Skeletal muscle satellite cell (primary cell): Measurements from ENCODE around the gene ARSK.
"Not testable (repeated sequence)": the region's sequence is repeated elsewhere in the genome, so short reads cannot be mapped to it uniquely, and the experiment has no call there.

ENCODE experiments used
- H3K27me3 ChIP-seq: 2 replicates; pipeline ENCODE4 v1.7.0; 2013; ENCODE audit warnings: low read length; ENCODE audit not compliant: control insufficient read depth, insufficient read depth
- H3K36me3 ChIP-seq: 2 replicates; pipeline ENCODE4 v1.7.0; 2013; ENCODE audit warnings: mild to moderate bottlenecking, control low read depth, low read length; ENCODE audit not compliant: insufficient read depth
- H3K4me1 ChIP-seq: 2 replicates; pipeline ENCODE4 v1.7.0; 2013; ENCODE audit warnings: low read length; ENCODE audit not compliant: control insufficient read depth, insufficient read depth
- H3K4me2 ChIP-seq: 2 replicates; pipeline ENCODE4 v1.7.0; 2013; ENCODE audit warnings: mild to moderate bottlenecking, low read length
- H3K4me3 ChIP-seq: 2 replicates; pipeline ENCODE4 v1.7.0; 2013; ENCODE audit warnings: low read length
- H3K9ac ChIP-seq: 2 replicates; pipeline ENCODE4 v1.7.0; 2013; ENCODE audit warnings: mild to moderate bottlenecking, low read depth, low read length, moderate library complexity
- H3K9me3 ChIP-seq: replicated peaks from 2 replicates; pipeline ENCODE4 v1.7.0; 2013; ENCODE audit warnings: mild to moderate bottlenecking, control low read depth, low read length

ARSK gene

DNA sequence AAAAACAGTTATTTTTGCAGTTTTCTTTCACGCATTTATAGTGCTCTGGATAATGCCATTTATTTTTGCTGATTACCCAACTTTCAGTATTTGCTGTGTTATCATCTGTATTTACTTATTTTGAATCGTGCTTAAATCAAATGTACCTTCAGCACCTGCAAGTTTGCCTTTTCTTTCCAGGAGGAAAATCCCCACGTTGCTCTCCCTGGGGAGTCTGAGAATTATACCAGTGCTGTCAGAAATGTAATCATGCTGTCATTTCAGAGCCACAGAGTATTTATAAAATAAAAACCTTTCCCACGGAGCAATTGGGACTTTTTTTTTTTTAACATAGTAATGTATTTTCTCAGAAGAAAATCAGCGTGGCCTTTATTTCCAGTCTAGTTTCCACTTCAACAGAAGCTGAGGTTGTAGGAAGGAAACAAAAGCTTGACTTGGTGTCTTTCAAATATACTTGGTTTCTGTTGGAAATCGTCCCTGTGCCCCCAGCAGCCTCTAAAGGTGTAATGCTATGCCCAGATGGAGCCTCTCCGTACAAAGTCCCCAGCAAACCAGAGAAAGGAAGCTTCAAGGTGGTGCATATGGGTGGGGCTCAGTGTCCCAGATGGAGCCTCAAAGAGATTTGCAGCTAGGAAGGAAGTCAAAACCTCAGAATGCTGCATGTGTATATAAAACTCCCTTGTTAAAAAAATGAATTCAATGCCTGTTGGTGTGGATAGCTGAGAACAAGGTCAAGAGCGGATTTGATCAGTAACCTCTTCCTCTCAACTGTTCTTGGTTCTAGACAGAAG, 67.1 kb downstream of the ARSK start:
- H3K4me2 ChIP-seq: peak overlapping the region; percentile 99
- H3K4me1 ChIP-seq: peaks cover 25% of the 10 kb centered on the region
- H3K9me3 ChIP-seq: no peaks in the 10 kb centered on the region
- H3K27me3 ChIP-seq: peaks cover 5% of the 10 kb centered on the region
- H3K4me3 ChIP-seq: no peak overlapping the region
- no peaks in the 10 kb centered on the region for H3K36me3 ChIP-seq
- no peak overlapping the region for H3K9ac ChIP-seq

DNA sequence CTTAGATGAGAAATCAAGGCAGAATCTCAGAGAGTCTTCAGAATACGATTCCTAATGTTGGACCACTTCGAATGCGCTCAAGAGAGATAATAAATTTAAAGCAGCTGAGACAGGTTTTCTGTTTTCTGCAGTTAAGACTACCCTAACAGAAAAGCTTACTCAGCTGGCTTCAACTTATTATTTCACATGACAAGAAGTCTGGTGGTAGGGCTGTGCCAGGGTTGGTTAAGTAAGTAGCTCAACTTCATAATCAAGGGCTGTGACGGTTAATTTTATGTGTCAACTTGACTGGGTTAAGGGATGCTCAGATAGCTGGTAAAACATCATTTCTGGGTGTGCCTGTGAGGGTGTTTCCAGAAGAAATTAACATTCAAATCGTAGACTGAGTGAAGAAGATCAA, 68.8 kb downstream of the ARSK start:
- H3K4me2 ChIP-seq: no peak overlapping the region
- peaks cover 5% of the 10 kb centered on the region for H3K27me3 ChIP-seq
- H3K9ac ChIP-seq: no peak overlapping the region
- H3K4me1 ChIP-seq: peaks cover 21% of the 10 kb centered on the region
- no peaks in the 10 kb centered on the region for H3K9me3 ChIP-seq
- no peak overlapping the region for H3K4me3 ChIP-seq
- H3K36me3 ChIP-seq: no peaks in the 10 kb centered on the region

DNA sequence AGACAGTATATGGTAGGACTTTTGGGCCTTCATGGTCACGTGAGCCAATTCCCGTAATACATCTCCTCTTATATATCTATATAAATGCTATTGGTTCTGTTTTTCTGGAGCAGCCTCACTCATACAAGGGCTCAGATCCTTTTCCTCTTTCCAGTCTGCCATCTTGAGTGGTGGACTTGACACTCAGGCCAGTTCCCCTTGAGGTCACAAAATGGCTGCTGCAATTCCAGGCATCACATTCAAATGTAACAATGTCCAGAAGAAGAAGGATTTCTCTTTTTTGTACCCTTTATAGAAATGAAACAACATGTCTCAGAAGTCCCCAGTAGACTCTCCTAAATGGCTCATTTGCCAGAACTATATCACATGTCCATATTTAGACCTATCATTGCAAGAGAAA, 69.5 kb downstream of the ARSK start:
- Histone ChIP-seq H3K9ac (no peak overlapping the region), H3K4me3 (no peak overlapping the region), H3K36me3 (no peaks in the 10 kb centered on the region), H3K4me1 (peaks cover 20% of the 10 kb centered on the region), H3K4me2 (no peak overlapping the region), H3K9me3 (no peaks in the 10 kb centered on the region), H3K27me3 (peaks cover 5% of the 10 kb centered on the region)

DNA sequence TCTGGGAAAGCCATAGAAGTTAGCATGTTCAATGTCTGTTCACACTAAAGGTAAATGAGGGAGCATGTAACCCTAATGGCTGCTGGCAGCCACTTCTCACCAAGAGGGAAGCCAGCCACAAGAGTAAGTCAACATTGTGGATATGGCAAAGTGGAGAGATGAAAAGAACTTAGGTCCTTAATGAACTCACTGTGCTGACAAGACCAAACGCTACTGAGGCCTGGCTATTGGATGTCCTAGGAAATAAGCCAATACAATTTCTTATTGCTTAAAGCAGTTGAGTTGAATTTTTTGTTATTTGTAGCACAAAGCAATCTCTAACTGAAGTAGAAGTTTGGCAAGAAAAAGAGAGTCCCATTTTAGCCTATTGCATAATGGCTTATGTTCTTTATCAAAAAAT, 71.8 kb downstream of the ARSK start:
- Histone ChIP-seq H3K9me3 (no peaks in the 10 kb centered on the region), H3K4me2 (no peak overlapping the region), H3K9ac (no peak overlapping the region), H3K27me3 (no peaks in the 10 kb centered on the region), H3K36me3 (no peaks in the 10 kb centered on the region), H3K4me1 (peaks cover 12% of the 10 kb centered on the region), H3K4me3 (no peak overlapping the region)

DNA sequence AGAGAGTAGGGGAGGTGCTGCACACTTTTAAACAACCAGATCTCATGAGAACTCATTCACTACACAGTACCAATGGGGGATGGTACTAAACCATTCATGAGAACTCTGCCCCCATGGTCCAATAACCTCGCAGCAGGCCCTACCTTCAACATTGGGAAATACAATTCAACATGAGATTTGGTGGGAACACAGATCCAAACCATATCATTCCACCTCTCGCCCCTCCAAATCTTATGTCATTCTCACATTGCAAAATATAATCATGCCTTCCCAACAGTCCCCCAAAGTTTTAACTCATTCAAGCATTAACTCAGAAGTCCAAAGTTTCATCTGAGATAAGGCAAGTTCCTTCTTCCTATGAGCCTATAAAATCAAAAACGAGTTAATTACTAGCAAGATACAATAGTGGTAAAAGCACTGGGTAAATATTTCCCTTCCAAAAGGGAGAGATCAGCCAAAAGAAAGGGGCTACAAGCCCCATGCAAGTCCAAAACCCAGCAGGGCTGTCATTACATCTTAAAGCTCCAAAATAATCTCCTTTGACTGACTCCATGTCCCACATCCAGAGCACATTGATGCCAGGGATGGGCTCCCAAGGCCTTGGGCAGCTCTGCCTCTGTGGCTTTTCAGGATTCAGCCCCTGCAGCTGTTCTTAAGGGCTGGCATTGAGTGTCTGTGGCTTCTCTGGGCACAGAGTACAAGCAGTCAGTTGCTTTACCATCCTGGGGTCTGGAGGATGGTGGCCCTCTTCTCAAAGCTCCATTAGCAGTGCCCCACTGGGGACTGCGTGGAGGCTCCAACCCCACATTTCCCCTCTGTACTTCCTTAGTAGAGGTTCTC, 73.3 kb downstream of the ARSK start:
- Histone ChIP-seq H3K27me3 (no peaks in the 10 kb centered on the region), H3K36me3 (no peaks in the 10 kb centered on the region), H3K4me1 (peaks cover 20% of the 10 kb centered on the region), H3K9me3 (no peaks in the 10 kb centered on the region), H3K4me3 (no peak overlapping the region), H3K9ac (no peak overlapping the region), H3K4me2 (no peak overlapping the region)

DNA sequence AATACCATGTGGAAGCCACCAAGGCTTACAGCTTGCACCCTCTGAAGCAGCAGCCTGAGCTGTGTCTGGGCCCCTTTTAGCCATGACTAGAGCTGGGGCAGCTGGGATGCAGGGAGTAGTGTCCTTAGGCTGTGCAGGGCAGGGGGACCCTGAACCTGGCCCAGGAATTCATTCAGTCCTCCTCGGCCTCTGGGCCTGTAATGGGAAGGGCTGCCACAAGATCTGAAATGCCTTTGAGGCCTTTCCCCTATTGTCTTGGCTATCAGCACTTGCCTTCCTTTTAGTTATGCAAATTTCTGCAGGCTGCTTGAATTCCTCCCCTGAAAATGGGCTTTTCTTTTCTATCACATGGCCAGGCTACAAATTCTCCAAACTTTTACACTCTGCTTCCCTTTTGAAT, 74.0 kb downstream of the ARSK start:
- Histone ChIP-seq H3K4me3 (no peak overlapping the region), H3K9ac (no peak overlapping the region), H3K27me3 (no peaks in the 10 kb centered on the region), H3K9me3 (no peaks in the 10 kb centered on the region), H3K36me3 (no peaks in the 10 kb centered on the region), H3K4me2 (no peak overlapping the region), H3K4me1 (peaks cover 20% of the 10 kb centered on the region)

DNA sequence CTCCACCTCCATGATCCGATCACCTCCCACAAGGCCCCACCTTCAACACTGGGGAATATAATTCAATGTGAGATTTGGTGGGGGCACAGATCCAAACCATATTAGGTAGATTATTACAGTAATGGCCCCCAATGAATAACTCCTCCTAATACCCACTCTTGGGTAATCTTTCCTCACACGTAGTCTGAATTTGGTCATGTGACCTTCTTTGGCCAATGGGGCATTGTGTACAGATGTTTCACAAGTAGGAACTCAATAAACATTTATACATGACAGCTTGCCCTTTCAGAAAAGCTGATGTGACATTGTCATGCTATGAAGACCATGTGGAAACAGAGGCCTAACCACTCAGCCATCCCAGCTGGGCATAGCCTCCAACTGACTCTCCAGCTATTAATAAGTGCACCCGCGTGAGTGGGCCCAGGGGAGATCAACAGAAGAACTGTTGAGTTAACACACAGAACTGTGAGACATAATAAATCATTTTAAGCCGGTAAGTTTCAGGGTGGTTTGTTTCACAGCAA, 75.6 kb downstream of the ARSK start:
- no peaks in the 10 kb centered on the region for H3K36me3 ChIP-seq
- H3K4me3 ChIP-seq: no peak overlapping the region
- H3K9ac ChIP-seq: no peak overlapping the region
- H3K4me1 ChIP-seq: peaks cover 20% of the 10 kb centered on the region
- H3K9me3 ChIP-seq: no peaks in the 10 kb centered on the region
- H3K4me2 ChIP-seq: no peak overlapping the region
- H3K27me3 ChIP-seq: no peaks in the 10 kb centered on the region

DNA sequence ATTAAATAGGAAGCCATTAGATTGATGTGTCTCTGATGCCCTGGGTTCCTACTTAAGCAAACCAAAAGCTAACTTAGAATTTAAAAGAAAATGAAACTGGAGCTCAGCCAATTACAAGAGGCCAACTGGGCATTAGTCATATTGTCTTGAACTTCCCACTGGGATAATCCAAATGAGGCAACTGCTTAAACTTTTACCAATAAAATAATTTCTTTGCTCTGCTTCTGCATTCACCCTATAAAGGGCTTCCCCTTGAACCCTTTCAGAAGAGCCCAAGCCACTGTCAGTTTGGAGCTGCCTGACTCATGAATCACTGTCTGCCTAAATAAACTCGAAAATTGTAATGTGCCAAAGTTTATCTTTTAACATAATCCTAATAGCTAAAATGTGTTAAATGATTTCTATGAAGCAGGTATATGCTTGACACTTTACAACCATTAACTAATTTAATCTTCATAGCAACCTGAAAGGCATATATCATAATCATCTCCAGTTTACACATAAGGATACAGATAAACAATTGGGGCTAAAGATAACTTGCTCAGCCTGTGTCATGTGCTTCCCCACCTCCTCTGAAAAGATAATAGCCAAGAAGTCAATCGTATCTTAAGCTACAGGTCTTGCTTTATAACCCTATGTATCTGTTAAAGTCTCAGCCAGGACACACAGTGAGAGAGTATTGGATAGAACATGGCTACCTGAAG, 76.5 kb downstream of the ARSK start:
- Histone ChIP-seq H3K4me2 (peak overlapping the region; percentile 34), H3K36me3 (no peaks in the 10 kb centered on the region), H3K4me3 (peak overlapping the region; percentile 15), H3K9ac (peak overlapping the region; percentile 22), H3K27me3 (no peaks in the 10 kb centered on the region), H3K9me3 (no peaks in the 10 kb centered on the region), H3K4me1 (peaks cover 20% of the 10 kb centered on the region)

DNA sequence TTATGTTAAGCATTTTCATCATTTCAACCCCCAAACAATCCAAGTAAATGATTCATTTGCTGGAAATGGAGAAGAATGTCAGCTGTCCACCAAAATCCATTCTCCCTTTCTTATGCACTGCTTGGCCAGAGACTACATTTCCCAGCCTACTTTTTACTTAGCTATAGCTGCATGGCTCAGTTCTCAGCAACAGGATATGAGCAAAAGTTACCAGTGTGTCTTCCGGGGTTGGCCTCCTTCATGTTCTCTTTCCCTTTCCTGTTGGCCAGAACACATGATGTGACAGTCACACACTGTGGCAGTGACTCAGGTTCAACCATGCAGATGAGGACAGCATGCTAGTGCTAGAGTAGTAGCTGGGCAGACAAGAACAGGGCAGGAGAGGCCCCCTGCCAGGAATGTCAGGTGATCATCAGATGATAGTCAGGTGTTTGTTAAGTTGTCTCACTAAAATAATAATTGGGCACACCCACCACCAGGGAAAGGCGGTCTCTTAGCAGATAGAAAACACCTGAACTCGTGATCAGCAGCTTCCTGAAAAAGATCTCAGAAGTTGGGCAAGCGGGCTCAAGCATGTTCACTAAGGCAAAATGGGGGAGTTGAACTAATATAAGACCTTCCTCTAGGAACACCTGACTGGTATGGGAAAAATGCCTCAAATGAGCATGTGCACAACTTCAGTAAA, 77.2 kb downstream of the ARSK start:
- Histone ChIP-seq H3K36me3 (no peaks in the 10 kb centered on the region), H3K4me3 (peak overlapping the region; percentile 15), H3K4me1 (peaks cover 20% of the 10 kb centered on the region), H3K9ac (no peak overlapping the region), H3K27me3 (no peaks in the 10 kb centered on the region), H3K4me2 (peak overlapping the region; percentile 34), H3K9me3 (no peaks in the 10 kb centered on the region)

DNA sequence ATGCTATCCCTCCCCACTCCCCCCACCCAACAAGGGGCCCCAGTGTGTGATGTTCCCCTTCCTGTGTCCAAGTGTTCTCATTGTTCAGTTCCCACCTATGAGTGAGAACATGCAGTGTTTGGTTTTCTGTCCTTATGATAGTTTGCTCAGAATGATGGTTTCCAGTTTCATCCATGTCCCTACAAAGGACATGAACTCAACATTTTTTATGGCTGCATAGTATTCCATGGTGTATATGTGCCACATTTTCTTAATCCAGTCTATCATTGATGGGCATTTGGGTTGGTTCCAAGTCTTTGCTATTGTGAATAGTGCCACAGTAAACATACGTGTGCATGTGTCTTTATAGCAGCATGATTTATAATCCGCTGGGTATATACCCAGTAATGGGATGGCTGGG, 78.0 kb downstream of the ARSK start:
- H3K4me2 ChIP-seq, H3K36me3 ChIP-seq, H3K9me3 ChIP-seq, H3K4me3 ChIP-seq, H3K27me3 ChIP-seq, H3K9ac ChIP-seq: not testable (repeated sequence)
- H3K4me1 ChIP-seq: peaks cover 20% of the 10 kb centered on the region

DNA sequence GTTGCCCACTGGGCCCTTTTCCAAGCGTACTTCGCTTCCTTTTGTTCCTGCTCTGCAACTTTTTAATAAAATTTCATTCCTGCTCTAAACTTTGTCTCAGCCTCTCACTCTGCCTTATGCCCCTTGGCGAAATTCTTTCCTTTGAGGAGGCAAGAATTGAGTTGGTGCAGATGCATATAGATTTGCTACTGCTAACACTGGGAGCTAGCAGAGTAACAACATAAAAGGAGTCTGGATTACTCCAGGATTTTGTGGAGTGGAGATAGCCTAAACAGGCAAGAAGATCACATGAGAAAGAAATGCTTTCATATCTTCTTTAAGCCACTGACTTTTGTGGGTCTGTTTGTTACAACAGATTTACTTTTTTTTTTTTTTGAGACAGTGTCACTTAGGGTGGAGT, 78.8 kb downstream of the ARSK start:
- no peaks in the 10 kb centered on the region for H3K9me3 ChIP-seq
- no peak overlapping the region for H3K9ac ChIP-seq
- peaks cover 20% of the 10 kb centered on the region for H3K4me1 ChIP-seq
- no peaks in the 10 kb centered on the region for H3K27me3 ChIP-seq
- no peak overlapping the region for H3K4me2 ChIP-seq
- H3K36me3 ChIP-seq: no peaks in the 10 kb centered on the region
- no peak overlapping the region for H3K4me3 ChIP-seq
